Stimulated activated CD8-positive, alpha-beta memory T cell treated with anti-CD3 and anti-CD28 coated beads, Interleukin-2, amount 100 ng/mL, for 48 hours (primary cell): Measurements from ENCODE around the gene UBR3.
"Not testable (repeated sequence)": the region's sequence is repeated elsewhere in the genome, so short reads cannot be mapped to it uniquely, and the experiment has no call there.

Source experiments
- DNase-seq, 2 donors: peaks; one replicate each; pipeline ENCODE4 v3.0.0-alpha.2; 2020; ENCODE audit warnings: low read depth in 2 of 2

Gene UBR3

DNA sequence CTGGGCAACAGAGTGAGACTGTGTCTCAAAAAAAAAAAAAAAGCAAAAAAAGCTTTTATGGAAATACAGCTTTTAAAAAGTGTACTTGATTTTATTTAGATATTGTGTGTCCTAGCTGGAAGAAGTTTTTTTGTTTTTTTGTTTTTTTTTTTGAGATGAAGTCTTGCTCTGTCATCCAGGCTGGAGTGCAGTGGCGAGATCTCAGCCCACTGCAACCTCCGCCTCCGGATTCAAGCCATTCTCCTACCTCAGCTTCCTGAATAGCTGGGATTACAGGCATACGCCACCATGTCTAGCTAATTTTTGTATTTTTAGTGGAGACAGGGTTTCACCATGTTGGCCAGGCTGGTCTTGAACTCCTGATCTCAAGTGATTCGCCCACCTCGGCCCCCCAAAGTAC is 39.0 kb downstream of the UBR3 start:
- DNase-seq = not testable (repeated sequence)

DNA sequence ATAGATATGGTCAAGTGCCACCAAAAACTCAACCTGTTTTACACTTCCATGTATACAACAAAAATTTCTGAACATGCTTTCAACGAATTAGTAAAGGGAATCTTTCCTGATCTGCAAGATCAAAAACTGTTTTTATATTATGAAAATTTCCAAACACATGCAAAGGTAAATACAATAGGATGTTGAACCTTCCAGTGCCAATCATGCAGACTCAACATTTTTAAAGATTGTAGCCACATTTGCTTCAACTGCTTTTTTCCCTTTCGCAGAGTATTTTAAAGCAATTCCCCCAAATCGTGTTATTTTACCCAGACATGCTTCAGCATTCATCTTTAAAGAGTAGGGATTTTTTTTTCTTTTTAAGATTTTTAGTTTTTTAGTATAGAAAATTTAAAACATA is 40.3 kb downstream of the UBR3 start:
- no peak for DNase-seq

DNA sequence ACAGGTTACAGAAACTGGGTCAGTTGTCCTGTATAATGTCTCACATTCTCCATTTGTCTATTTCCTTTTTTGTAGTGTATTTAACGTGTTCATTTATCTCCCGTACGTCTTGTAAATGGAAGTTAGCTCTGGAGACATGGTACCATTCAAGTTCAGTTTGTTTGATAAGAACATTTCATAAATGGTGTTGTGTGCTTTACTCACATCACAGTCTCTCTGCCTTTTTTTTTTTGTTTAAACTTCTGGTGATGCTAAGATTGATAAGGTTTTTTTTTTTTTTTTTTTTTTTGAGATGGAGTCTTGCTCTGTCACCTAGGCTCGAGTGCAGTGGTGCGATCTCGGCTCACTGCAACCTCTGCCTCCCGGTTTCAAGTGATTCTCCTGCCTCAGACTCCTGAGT is 41.7 kb downstream of the UBR3 start:
- no peak for DNase-seq

- not testable (repeated sequence) for DNase-seq
Measured at GRCh38 chr2:169871369-169871768, 44.1 kb downstream of the UBR3 start.

- no peak for DNase-seq
Measured at GRCh38 chr2:169871994-169872393, 44.7 kb downstream of the UBR3 start.

GRCh38 chr2:169877398-169877797 is 50.1 kb downstream of the UBR3 start:
- no peak for DNase-seq

- DNase-seq = no peak
Measured at GRCh38 chr2:169887120-169887519, 59.9 kb downstream of the UBR3 start.

DNA sequence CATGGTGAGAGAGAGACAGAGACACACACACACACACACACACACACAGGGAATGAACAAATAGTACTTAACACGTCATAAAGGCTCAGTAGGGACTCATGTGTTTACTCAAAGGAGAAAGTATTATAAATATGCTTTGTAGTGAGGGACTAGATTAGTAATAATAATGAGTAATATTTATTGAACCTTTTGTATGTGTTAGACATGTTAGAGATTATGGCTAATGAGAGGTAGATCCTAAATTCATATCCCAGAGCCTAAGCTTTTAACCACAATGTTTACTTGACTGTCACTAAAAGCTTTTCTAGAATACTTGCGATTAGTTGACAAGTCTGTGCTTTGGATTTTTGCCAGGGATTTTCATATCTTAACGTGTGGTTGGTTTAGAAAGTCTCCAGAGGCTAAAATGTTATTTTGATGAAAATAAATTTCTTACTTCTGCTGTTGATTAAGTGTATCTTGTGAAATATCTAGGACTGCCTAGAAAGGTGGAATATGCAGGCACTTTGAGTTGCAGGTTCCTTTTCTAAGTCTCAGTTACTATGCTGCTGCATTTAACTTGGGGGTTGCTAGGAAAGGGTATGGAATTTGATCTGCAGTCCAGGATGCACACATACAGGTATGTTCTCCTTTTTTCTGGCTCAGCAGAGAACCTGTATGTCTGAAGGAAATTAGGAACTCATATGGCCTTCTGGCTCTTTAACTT is 64.5 kb downstream of the UBR3 start:
- DNase-seq = no peak

- DNase-seq = no peak
Measured at GRCh38 chr2:169892951-169893350, 65.7 kb downstream of the UBR3 start.

DNA sequence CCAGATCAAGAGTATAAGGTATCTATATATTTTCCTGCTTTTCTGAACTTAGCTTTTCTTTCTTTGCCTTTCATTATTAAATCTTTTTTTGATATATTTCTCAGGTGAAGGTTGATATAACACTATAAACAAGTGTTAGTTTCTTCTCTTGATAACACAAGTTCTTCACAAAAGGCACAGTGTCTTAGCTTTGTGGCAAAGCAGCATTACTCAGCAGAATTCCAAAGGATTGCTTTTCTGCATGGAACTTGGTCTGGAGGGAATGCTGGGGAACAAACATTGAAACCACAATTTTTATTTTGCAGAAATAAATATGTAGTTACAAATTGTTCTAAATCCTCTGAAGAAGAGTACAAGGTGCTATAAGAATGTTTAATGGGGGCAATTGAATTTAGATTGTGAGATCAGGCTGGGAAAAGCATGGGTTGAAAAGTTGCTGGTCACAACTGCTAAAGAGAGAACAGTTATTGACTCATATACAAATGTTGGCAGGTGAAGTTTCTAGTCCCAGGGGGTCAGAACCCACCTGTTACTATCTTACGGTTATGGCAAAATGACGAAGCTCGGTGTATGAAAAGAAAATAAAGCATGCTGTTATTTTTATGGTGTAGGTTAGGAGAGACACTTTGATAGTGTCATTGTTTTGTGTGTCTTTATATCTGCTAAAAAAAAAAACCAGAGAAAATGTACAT is 68.2 kb downstream of the UBR3 start:
- no peak for DNase-seq

DNA sequence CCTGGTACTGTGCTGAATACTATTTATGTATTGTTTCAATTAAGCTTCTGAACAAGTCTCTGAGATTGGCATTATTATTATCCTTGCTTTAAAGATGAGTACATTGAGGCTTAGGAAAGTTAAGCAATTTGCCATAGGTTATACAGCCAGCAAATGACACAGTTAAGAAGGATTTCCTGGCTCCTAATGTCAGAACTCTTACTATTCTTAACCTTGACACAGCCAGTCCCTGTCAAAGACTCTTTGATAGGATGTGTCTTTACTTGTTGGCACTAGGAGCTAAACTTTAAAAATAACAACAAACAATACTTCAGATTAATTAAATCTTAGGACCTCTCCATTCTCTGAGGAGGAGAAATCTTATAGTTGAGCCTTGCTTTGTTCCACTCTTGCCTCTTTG is 70.6 kb downstream of the UBR3 start:
- no peak for DNase-seq

DNA sequence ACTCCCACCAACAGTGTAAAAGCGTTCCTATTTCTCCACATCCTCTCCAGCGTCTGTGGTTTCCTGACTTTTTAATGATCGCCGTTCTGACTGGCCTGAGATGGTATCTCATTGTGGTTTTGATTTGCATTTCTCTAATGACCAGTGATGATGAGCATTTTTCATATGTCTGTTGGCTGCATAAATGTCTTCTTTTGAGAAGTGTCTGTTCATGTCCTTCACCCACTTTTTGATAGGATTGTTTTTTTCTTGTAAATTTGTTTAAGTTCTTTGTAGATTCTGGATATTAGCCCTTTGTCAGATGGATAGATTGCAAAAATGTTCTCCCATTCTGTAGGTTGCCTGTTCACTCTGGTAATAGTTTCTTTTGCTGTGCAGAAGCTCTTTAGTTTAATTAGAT is 72.8 kb downstream of the UBR3 start:
- not testable (repeated sequence) for DNase-seq

- no peak for DNase-seq
Measured at GRCh38 chr2:169900686-169901085, 73.4 kb downstream of the UBR3 start.

DNA sequence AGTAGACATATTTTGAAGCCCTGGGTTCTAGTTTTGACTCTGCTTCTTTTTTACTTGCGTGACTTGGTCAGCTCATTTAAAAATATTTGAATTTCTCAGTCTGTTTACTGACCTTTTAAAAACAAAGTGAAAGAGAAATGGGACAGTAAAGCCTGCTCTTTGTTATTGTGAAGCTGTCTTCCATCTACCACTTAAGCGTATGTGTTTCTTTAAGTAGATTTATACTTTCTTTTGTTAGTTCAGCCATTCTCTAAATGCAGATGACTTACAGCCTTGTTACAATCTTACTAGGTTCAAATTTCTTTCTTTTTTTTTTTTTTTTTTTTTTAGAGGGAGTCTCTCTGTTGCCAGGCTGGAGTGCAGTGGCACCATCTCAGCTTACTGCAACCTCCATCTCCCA is 79.5 kb downstream of the UBR3 start:
- no peak for DNase-seq

DNA sequence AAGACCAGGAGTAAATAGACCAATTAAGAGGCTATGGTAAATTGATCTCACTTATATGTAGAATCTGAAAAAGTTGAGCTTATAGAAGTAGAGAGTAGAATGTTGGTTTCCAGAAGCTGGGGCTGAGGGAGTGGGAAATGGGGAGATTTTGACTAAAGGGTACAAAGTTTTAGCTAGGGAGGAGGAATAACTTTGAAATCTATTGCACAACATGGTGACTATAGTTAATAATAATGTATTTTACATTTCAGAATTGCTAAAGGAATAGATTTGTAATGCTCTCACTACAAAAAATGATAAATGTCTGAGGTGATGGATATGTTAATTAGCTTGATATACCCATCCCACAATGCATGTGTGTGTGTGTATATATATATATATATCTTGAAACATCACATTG is 82.1 kb downstream of the UBR3 start:
- DNase-seq = no peak

DNA sequence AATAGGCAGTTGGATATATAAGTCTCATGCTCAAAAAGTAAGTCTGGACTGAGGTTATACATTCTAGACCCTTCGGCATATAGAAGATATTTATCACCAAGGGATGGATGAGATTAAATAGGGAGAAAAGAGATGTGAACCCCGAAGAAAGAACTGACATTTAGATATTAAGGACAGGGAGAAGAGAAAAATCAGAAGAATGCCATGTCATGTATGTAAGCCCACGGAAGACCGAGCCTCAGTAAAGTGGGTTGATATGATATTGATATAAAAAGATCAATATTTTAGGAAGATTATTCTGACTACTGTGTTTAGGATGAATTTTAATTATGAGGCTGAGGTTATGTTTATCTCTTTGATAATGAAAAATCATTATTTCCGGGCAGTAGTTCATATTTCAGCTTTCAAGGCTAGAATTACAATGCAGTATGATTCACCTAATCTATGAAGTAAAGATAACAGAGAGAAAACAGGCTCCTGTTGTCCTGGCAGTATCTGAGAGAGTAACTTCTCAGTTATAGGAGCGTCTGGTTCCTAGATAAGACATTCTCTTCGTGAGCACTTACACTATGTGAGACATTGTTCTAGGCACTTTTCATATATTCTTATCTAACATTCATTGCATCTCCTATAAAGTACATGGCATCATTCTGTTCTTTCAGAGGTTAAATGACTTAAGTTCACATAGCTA is 83.0 kb downstream of the UBR3 start:
- DNase-seq = no peak

GRCh38 chr2:169911119-169911518 is 83.9 kb downstream of the UBR3 start:
- no peak for DNase-seq

- no peak for DNase-seq
Measured at GRCh38 chr2:169916623-169917022, 89.4 kb downstream of the UBR3 start.

GRCh38 chr2:169923977-169924376 is 96.7 kb downstream of the UBR3 start:
- DNase-seq = no peak

DNA sequence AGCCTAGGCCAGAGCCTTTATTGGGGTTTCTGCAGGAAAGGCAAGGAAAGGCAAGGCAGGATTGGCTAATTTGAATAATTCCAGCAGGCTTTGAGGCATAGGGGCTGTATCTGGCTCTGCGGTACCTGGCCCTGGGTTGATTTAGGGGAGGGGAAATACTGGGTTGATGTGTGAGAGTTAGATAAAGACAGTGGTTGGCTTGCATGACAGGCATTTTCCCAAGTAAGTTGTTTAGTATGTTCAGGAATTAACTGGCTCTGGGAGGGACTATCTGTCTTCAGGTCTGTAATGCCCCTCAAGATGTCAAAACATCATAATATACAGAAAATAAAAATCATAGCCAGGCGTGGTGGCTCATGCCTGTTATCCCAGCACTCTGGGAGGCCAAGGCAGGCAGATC is 98.7 kb downstream of the UBR3 start:
- DNase-seq = no peak

GRCh38 chr2:169928463-169928864 is 101.2 kb downstream of the UBR3 start:
- DNase-seq = no peak

GRCh38 chr2:169933124-169933711 is 106.0 kb downstream of the UBR3 start:
- no peak for DNase-seq

DNA sequence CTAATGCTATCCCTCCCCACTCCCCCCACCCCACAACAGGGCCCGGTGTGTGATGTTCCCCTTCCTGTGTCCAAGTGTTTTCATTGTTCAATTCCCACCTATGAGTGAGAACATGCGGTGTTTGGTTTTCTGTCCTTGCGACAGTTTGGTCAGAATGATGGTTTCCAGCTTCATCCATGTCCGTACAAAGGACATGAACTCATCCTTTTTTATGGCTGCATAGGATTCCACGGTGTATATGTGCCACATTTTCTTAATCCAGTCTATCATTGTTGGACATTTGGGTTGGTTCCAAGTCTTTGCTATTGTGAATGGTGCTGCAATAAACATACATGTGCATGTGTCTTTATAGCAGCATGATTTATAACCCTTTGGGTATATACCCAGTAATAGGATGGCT is 109.4 kb downstream of the UBR3 start:
- DNase-seq = not testable (repeated sequence)
